Activated T-cell treated with anti-CD3 and anti-CD28 coated beads, Interleukin-2, amount 50 U/mL, for 1 hour (primary cell): ENCODE results near the gene CD164.

Experiments
- DNase-seq: peaks from one replicate; pipeline ENCODE4 v3.0.0-alpha.2; 2020

CD164 gene

GRCh38 chr6:109381747-109382575 is at the start of gene CD164:
CD164 (minus strand) TSS chr6:109382467; CDS start chr6:109382378, 89 bp downstream.
- DNase-seq = peak; percentile 77

GRCh38 chr6:109429496-109429895 is 47.2 kb upstream of the CD164 start:
- DNase-seq = no peak

DNA sequence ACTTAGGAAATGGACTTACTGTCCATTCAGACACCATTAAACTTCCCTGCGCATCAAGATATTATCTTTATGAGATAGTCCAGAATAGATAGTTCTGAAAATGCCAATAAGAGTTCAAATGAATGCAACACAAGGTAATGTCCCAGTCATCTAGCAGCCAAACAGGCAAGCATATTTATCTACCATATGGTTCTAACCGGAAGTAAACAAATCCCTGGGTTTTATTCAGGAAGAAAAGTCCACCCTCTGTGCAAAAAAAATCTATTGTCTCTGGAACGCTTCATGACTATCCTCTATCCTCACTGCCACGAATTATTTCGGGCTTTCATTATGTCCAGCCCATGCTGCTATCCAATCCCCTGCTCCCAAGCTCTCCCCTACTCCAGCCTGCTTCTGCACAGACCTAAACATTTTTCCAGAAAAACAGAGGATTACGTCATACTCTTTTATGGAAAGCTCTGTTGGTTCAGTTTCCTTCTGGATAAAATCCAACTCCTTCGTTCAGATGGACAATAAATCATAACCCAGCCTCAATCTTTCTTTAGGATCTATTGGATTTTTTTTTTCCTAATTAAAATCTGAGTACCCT is 46.7 kb upstream of the CD164 start:
- DNase-seq = no peak

GRCh38 chr6:109424946-109425345 is 42.7 kb upstream of the CD164 start:
- DNase-seq = no peak

- DNase-seq = no peak
These were observed 38.9 kb upstream of the CD164 start for GRCh38 chr6:109421184-109421583.

- no peak for DNase-seq
These were observed 38.5 kb upstream of the CD164 start for GRCh38 chr6:109420751-109421150.

- no peak for DNase-seq
These were observed 35.4 kb upstream of the CD164 start for GRCh38 chr6:109417646-109418045.

DNA sequence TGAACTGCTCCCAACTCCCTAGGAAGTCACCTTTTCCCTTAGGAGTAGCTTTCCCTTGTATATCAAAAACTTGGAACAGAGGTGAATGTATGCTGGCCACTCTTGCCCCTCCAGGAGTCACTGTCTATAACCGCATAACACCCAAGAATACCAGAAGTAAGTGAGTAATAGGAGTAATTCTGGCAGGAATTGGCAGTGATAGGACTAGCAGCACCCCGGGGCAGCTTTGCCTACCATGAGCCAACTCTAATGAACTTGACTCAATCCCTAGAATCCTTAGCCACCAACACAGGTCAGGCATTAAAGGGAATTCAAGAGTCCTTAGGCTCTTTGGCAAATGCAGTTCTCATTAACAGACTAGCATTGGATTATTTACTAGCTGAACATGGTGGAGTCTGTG is 28.8 kb upstream of the CD164 start:
- no peak for DNase-seq

- DNase-seq = no peak
These were observed 23.9 kb upstream of the CD164 start for GRCh38 chr6:109406196-109406595.

DNA sequence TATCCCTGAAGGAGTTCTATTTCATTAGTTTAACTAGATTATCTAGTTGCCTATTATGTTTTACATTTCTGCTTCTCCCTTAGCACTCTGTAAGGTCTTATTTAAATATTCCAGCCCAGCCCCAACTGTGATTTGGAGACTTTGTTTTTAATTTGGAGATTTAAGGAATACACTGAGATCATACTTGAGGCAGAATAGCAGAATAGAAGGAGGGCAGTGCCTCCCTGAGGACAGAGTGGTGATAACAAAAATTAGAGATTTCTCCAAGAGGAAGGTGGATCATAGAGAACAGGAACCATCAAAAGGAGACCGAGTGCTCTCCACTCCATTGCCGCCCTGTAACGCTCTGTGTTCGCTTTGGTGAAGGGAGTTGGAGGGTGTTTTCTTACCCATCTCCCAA is 14.8 kb upstream of the CD164 start:
- DNase-seq = no peak

DNA sequence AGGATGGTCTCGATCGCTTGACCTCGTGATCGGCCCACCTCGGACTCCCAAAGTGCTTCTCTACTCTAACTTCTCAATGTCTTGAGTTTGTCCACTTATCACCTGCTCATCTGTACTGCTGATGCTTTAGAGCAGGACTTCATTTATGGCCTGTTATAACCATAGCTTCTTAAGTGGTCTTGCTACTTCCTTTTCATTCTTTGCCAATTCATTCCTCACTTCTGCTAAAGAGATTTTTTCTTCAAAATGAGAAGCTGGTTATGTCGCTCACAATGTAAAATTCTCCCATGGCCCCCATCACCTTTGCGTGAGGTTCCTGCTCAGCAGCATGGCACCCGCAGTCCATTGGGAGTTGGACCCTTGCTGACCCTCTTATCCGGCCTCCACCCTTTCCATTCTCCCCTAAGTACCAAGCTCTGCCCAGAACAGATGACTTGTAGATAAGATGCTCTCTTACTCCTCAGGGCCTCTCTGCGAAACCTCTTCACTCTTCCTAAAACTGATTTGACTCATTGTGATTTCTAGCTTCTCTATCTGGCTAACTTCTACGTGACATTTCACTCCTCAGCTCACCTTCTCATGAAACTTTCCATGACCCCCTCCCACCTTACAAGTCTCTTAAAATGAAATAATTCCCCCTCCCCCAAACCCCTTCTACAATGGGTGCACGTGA is 13.9 kb upstream of the CD164 start:
- DNase-seq = no peak

- no peak for DNase-seq
These were observed 11.6 kb upstream of the CD164 start for GRCh38 chr6:109393886-109394281.

DNA sequence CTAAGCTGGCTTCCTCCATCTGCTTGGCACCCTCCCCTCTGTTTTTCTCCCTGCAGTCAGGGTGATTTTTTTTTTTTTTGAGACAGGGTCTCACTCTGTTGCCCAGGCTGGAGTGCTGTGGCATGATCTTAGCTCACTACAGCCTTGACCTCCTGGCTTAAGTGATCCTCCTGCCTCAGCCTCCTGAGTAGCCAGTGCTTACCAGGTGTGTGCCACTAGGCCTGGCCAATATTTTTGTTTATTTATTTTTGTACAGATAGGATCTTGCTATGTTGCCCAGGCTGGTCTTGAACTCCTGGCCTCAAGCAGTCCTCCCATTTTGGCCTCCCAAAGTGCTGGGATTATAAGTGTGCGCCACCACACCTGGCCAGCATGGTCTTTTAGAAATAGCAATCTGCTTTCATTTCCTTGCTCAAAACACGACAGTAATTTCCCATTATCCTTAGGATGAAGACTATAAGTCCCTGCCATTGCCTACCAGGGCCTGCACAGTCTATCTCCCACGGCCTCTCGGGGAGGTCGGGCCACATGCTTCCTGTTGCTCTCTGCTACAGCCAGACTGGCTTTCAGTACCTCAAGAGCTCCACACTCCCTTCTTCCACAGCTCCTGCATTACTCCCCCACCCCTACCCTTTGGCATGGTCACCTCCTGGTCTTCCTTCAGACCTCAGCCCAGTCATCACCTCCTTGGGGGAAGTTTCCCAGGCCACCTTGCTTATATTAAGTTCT is 11.1 kb upstream of the CD164 start:
- no peak for DNase-seq

DNA sequence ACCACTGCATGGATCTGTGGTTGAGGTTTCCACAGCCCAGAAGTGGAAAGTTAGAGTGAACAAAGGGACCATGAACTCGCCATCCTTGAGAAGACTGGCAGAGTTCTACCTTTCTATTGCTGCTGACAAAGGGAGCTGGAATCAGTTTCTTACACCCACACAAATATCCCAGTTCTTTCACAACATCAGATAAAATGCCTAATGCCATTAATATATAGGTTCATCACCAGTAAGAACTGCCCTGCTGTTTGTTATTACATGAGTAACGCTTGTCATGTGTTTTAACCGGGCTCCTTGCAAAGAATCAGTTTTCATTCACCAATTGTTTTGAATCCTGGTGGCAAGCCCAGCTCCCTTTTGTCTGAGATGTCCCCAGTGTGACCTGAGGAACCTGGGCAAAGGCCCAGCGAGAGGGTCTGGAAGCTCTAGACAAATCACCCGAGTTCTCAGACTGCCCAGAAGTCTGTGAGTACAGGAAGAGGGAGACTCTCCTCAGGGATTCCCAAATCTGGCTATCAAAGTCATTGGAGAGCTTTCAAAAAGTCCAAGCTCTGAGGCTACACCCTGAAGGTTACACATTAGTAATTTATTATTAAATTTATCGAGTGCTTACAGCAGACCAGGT is 7.5 kb upstream of the CD164 start:
- no peak for DNase-seq

- DNase-seq = no peak
These were observed 6.0 kb upstream of the CD164 start for GRCh38 chr6:109388265-109388664.

DNA sequence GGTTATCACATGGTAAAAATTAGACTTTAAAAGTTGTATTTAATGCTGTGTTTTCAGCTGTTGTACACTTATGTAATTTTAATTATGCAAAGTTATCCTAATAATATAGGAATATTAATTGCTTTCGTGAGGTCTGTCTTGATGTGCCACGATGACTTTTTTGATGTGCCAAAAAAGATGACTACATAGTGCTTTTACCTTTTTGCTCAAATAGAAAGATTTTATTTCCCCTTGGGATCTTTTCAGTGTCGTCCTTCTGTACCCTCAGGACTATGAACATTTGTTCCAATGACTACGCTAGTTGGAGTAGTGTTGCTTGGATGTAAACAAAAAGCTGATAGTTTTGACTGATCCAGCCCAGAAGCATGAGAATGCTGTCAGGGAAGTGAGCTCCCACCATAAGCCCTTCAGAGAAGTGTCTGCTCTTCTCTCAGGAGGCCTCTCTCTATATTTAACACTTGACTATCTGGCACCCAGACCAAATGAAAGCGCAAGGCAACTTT is 1.2 kb upstream of the CD164 start:
- no peak for DNase-seq

GRCh38 chr6:109382576-109383437 is 540 bp upstream of the CD164 start:
- peak; percentile 93 for DNase-seq

DNA sequence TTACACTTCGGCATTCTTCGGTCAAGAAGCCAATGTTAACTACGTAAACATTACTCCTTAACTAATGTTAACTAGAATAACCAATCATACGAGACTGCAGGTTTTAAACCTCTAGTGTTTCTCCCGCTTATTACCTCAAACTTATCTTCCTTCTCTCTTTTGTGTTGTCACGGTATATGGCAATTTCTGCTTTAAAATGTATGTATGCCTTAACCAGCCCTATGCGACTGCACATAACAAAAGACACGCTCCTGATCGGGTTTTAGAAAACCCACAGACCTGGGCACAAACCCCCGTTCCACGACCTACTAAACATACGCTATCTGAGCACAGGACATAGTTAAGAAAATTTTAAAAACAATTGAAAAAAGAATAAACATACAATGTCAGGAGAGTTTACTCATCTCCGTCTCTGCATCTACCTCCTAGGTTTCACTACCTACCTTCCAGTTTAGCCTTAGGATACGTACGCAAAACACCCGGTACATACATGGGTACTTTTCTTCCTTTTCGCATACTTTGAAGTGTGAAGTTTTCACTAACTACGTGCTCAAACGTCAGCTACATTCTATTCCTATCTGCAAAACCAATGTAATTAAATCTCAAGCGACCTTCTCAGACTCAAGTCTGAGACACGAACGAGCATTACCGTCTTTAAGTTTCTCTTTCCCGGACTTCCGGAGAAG is 1.1 kb downstream of the CD164 start:
- no peak for DNase-seq

DNA sequence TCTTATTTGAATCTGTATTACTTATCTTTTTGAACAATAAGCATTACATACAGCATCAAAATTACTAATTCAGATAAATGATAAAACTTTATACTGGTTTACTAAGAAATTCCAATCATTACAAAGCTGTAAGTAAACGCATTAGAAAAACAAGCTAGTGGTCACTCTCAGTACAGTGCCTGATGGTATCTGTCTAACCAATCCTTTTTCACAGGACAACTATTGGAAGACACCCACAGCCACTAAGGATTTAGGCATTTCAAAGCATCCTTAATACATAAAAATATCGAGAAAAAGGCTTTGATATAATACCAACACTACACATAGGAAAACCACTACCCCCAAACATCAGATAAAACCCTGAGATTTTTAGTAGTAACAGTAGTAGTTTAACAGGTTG is 2.6 kb downstream of the CD164 start:
- no peak for DNase-seq

DNA sequence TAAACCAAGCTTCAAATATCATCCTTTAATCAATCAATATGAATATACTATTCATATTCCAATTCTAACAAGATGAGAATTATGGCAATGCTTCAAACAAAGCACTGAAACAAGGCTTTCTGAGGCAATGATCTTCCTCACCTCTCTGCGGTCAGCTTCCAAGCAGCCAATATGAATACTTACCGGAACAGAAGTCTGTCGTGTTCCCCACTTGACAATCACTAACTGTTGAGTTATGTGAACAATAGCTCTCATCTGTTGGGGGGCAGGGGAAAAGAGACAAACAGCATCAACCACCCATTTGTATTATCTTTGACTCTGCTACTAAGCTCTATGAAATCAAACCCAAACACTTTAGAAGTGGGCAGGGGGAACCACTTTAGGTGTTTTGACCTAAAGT is 4.5 kb downstream of the CD164 start:
- DNase-seq = no peak

DNA sequence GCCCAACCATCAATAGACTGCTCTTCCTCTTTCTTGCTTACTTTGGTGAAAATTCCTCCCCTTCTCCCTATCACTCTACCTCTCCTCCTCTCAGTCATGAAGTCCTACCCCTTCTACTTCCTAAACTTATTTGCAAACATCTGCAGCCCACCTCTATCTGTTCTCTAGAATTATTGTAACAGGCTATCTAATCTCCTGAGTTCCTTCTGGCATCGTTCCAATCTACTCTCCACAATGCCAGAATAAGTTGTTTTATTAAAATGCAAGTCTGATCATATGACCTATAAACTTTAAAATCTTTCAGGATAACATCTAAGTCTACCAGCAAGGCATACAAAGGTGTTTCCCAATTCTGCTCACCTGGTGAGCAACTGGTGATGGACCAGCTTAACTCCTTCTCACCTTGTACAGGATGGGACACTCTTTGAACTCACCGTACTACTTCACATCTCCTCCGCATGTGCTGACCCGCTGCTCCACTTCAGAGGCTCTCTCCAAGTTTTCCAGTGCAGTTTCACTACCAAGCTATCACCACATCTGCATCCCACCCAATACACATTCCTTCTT is 7.9 kb downstream of the CD164 start:
- DNase-seq = no peak
